ENCODE measurements around the gene ABCG1. TPM values are rescaled to one million over a fixed set of nuclear protein-coding genes. Genes with fewer than 3 reads are reported as not detected.
A peak's percentile ranks its signal among the peaks of the same experiment; 100 is the strongest.

The ABCG1 gene
- total RNA-seq, 1 donor from 2014 or later, result 1.9 TPM

DNA sequence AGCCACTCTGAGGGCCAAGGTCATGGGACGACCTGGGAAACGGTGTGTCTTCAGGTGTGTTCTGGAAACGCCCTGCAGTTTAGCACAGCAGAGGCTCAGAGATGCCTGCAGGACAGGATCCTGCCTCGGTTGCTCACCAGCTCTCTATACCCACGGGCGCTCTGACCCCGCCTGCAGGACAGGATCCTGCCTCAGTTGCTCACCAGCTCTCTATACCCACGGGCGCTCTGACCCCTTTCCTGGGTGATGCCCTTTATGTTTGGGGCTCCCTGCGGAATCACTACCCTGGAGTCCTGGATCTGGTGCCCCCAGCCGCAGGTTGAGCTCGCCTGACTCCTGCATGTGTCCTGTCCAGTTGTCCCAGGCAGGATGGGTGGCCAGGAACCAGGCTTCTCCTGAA, 63.8 kb downstream of the ABCG1 start:
- Mint-ChIP-seq H3K27ac (no peak overlapping the region), H3K9me3 (peaks cover 4% of the 10 kb centered on the region), H3K4me3 (no peak overlapping the region), H3K4me1 (no peaks in the 10 kb centered on the region), H3K36me3 (no peaks in the 10 kb centered on the region), H3K27me3 (ENCODE audit: insufficient read depth, low read depth) (peaks cover 17% of the 10 kb centered on the region)
- Histone ChIP-seq H3K9ac (no peak overlapping the region), H3K9me3 (ENCODE audit: low read depth) (no peaks in the 10 kb centered on the region), H4K20me1 (ENCODE audit: low read depth) (no peaks in the 10 kb centered on the region), H3K27ac (no peak overlapping the region), H3K4me1 (no peaks in the 10 kb centered on the region), H3K4me2 (no peak overlapping the region), H3K4me3 (no peak overlapping the region), H3K79me2 (ENCODE audit: low read depth) (no peaks in the 10 kb centered on the region), H3K27me3 (no peaks in the 10 kb centered on the region), H2AFZ (replicated peaks) (no peak overlapping the region), H3F3A (ENCODE audit: low read depth) (no peaks in the 10 kb centered on the region), H3K36me3 (no peaks in the 10 kb centered on the region)
- TF ChIP-seq, protein P1, sequence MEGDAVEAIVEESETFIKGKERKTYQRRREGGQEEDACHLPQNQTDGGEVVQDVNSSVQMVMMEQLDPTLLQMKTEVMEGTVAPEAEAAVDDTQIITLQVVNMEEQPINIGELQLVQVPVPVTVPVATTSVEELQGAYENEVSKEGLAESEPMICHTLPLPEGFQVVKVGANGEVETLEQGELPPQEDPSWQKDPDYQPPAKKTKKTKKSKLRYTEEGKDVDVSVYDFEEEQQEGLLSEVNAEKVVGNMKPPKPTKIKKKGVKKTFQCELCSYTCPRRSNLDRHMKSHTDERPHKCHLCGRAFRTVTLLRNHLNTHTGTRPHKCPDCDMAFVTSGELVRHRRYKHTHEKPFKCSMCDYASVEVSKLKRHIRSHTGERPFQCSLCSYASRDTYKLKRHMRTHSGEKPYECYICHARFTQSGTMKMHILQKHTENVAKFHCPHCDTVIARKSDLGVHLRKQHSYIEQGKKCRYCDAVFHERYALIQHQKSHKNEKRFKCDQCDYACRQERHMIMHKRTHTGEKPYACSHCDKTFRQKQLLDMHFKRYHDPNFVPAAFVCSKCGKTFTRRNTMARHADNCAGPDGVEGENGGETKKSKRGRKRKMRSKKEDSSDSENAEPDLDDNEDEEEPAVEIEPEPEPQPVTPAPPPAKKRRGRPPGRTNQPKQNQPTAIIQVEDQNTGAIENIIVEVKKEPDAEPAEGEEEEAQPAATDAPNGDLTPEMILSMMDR (IDR thresholded peaks at IDR 0.05), result no peak
- TF ChIP-seq EZH2phosphoT487 (IDR thresholded peaks at IDR 0.05) (no peak), EZH2 (IDR thresholded peaks at IDR 0.05) (no peak)
- DNase-seq (ENCODE audit: low spot score), result no peak

DNA sequence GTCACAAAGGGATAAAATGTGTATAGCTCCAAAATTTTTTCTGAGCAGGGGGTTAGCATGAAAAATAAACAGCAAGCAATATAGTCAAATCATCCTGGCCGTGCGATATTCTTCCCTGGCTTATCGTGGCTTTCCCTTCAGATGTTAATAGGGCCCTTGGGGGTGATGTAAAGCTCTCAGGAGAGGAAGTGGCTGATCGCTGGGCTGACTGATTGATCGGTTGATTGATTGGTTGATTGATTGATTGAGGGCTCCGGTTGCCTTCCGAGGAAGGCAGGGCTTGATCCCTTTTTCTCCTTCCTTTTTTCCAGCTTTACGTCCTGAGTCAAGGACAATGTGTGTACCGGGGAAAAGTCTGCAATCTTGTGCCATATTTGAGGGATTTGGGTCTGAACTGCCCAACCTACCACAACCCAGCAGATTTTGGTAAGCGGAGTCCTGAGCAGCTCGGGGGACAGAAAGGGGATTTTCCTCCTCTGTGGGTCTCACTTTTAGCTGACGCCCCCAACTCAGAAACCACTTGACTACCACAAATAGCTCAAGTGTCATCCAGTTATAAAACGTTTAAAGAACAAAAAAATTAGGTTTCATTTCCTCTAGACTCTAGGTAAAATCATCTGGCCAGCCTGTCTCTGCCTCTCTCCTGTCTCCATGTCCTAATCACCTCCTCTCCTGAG, 66.8 kb downstream of the ABCG1 start:
- Mint-ChIP-seq H3K4me3 (no peak overlapping the region), H3K27ac (peak overlapping the region; percentile 37), H3K27me3 (ENCODE audit: insufficient read depth, low read depth) (peaks cover 10% of the 10 kb centered on the region), H3K4me1 (no peaks in the 10 kb centered on the region), H3K9me3 (peaks cover 4% of the 10 kb centered on the region), H3K36me3 (peaks cover 3% of the 10 kb centered on the region)
- Histone ChIP-seq H3F3A (ENCODE audit: low read depth) (no peaks in the 10 kb centered on the region), H3K79me2 (ENCODE audit: low read depth) (no peaks in the 10 kb centered on the region), H3K36me3 (no peaks in the 10 kb centered on the region), H3K27ac (no peak overlapping the region), H2AFZ (replicated peaks) (no peak overlapping the region), H3K9me3 (ENCODE audit: low read depth) (no peaks in the 10 kb centered on the region), H3K4me1 (no peaks in the 10 kb centered on the region), H3K9ac (no peak overlapping the region), H3K4me2 (no peak overlapping the region), H4K20me1 (ENCODE audit: low read depth) (no peaks in the 10 kb centered on the region), H3K4me3 (no peak overlapping the region), H3K27me3 (no peaks in the 10 kb centered on the region)
- TF ChIP-seq EZH2 (IDR thresholded peaks at IDR 0.05), result no peak
- TF ChIP-seq EZH2phosphoT487 (IDR thresholded peaks at IDR 0.05), result no peak
- TF ChIP-seq, protein P1 (IDR thresholded peaks at IDR 0.05), result no peak
- DNase-seq (ENCODE audit: low spot score), result no peak

DNA sequence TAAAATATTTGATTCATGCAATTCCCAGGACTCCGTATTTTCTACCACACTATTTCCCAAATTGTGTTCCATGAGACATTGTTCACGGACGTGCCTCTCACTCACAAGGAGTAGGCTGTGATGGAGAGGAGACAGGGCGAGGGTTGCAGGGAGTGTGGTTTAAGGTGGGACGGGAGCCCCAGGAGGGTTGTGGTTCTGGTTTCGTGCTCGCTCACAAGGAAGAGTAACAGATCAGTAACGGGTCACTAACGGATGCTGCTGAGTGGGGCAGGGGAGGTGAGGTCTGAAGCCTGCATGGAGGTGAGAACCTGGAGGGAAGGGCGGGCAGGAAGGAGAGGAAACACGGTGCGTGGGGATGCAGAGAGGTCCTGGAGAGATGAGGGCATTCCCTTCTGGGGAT, 67.5 kb downstream of the ABCG1 start:
- Mint-ChIP-seq H3K9me3 (peaks cover 4% of the 10 kb centered on the region), H3K4me1 (no peaks in the 10 kb centered on the region), H3K27ac (peak overlapping the region; percentile 43), H3K27me3 (ENCODE audit: insufficient read depth, low read depth) (peaks cover 10% of the 10 kb centered on the region), H3K4me3 (no peak overlapping the region), H3K36me3 (peaks cover 3% of the 10 kb centered on the region)
- Histone ChIP-seq H3F3A (ENCODE audit: low read depth) (peaks cover 4% of the 10 kb centered on the region), H3K27me3 (no peaks in the 10 kb centered on the region), H3K36me3 (no peaks in the 10 kb centered on the region), H3K4me1 (no peaks in the 10 kb centered on the region), H3K79me2 (ENCODE audit: low read depth) (no peaks in the 10 kb centered on the region), H3K27ac (no peak overlapping the region), H4K20me1 (ENCODE audit: low read depth) (no peaks in the 10 kb centered on the region), H3K9ac (no peak overlapping the region), H3K4me2 (no peak overlapping the region), H3K9me3 (ENCODE audit: low read depth) (no peaks in the 10 kb centered on the region), H3K4me3 (no peak overlapping the region), H2AFZ (replicated peaks) (no peak overlapping the region)
- DNase-seq (ENCODE audit: low spot score), result no peak
- TF ChIP-seq, protein P1 (IDR thresholded peaks at IDR 0.05), result no peak
- TF ChIP-seq EZH2 (IDR thresholded peaks at IDR 0.05) (no peak), EZH2phosphoT487 (IDR thresholded peaks at IDR 0.05) (no peak)
